ENCODE data around the gene SSUH2.
A peak's percentile ranks its signal among the peaks of the same experiment; 100 is the strongest.

SSUH2 gene

GRCh38 chr3:8639659-8640000 is 5.0 kb downstream of the SSUH2 start:
- no peak for DNase-seq

GRCh38 chr3:8638994-8639658 is 5.5 kb downstream of the SSUH2 start:
- DNase-seq = no peak

DNA sequence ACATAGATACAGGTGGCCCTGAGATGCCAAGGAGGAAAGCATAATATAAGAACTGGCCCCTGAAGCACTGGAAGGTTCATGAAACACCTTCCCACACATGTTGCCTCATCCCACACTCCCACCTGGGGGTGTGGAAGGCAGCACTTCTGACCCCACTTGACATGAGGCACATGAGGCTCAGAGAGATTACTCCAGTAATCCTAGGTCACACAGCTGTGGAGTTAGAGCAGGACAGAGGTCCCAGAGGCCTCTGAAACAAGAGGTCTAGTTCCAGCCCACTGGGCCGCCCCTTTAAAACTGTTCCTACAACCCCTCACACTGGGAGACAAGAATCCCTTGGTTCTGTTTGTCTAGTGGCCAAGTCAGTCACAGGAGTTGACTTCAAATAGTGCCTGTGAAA is 7.2 kb downstream of the SSUH2 start:
- DNase-seq = no peak

DNA sequence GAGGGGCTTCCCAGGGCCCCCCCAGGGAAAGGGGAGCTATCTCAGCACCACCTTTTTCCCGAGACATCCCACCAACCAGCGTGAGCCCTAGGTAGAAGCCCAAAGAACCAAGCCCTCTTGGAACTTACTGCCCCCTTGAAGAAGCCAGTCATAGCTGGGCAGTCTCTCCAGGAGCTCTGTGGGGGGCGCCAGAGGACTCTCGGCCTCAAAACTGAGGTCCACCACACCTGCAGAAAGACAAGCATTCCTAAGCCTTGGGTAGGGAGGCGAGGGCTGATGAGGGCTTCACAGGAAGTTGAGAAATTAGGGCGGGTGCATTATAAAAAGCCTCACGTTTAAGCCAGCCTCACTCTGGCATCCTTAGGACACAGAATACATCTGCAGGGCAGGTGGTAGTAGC is 9.0 kb downstream of the SSUH2 start:
- DNase-seq = no peak

- DNase-seq = no peak
Measured at GRCh38 chr3:8635125-8635524, 9.5 kb downstream of the SSUH2 start.

DNA sequence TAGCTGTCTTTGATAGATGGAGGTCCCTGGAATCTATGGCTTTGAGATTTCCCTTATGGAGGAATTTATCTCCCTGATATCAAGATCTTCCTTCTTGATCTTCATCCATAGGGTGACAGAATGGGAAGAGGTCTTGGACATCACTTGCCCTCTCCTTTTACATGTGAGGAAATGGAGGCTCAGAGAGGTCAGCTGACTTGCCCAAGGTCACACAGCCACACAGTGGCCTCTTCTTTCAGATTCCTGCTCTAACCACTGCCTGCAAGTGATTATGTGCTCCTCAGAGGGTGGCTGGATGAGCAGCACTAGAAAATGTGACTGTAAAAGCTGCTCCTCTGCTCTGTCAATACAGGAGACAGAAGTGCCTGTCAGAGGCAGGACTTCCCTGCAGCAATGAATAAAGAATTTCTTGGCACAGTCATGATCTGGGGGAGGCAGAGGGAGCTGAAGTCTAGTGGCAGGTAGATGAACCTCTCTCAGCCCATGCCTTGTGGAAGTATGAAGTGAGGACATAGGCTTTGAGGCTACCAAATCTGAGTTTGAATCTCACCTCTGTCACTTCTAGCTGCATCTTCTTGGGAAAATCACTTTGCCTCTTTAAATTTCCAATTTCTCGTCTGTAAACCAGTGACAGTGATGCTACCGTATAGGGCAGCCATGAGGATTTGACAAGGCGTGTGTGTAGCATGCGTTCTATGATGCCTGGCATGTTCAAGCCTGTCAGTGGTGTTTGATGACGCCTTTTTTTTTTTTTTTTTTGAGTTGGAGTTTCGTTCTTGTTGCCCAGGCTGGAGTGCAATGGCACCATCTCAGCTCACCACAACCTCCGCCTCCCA is 12.0 kb downstream of the SSUH2 start:
- DNase-seq = no peak

- no peak for DNase-seq
Measured at GRCh38 chr3:8631661-8632060, 12.9 kb downstream of the SSUH2 start.

DNA sequence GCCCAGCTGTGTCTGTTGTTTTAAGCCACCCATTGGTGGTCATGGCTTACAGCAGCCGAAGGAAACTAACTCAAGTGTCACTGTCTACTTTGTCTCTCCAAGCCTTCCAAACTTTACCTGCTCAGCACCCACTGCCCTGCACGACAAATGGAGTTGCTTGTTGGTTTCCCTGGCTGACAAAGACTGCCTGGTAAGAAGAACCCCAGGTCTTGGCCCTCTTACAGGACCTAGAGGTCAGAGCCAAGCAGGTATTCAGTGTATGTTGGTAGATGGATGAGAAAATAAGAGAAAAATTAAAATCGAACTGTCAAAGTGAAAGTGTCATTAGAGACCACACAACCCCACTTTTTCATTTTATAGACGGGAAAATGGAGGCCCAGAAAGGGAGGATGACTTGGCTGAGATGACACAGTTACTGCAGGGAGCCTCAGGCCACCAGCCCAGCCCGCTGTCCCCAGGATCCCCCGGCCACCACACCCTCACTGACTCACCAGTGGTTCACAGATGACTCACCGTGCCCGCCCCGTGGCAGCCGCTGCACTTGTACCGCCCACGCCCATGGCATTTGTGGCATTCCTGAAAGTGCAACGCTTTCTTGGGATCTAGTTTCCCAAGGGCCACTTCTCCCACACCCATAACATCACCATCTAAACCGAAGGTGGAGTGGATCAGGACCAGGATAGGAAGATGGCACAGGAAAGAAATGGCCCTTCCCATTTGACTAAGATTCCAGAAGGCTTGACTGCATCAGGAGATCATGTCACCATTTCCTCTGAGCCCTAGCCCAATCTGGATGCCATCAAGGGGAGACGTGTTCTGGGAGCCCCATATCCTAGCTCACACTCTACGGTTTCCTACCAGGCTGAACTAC is 15.2 kb downstream of the SSUH2 start:
- DNase-seq = peak; percentile 79 to 89 (median 83)

- DNase-seq = no peak
Measured at GRCh38 chr3:8627949-8628348, 16.6 kb downstream of the SSUH2 start.

DNA sequence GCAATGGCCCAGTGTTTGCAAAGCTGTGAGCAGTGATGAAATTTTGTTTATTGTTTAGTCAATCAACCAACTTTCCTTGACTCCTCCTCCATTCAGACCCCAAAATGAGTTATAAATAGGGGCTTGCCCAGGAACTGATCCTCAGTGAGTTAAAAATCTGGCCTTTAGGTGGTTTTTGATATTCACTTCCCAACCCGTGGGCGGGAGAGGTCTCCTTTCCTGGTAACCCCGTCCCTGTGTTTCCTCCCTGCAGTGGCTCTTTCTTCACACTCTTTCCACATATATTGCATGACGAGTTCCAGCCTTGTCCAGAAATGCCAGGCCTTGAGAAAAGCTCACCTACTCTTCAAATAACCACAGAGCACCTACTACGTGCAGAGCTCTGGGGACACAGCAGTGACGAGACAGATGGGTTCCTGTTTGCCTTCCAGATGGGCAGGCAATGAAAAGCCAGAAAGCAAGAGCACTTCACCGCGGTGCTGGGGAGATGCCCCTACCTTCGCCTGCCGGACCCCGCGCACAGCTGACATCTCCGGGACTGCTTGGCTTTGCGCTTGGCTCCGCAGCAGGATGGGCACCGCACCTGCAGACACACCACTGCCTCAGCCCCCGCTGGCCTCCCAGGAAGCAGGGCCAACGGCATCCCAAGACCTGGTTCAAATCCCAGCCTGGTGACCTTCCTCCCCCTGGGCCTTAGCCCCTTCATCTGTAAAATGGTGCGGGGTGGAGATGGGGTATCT is 17.2 kb downstream of the SSUH2 start:
- peak; percentile 18 to 46 (median 38) for DNase-seq

DNA sequence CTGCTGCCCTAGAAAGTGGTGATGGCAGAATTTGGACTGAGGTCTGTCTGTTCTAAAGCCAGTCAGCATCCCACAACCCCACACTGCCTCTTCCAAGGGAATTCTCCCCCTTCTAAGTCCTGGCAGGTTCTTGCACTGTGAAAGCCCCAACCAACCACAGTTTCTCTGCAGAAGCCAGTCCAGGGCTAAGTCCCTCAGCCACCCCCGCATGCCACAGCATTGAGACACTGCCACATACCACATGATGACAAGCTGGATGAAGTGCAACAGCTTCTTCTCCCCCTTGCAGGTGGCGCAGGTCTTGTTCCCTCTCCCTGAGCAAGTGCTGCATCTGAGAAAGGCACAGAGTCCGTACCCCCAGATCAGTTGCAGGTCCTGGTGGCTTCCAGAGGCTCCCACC is 18.6 kb downstream of the SSUH2 start:
- DNase-seq = no peak

DNA sequence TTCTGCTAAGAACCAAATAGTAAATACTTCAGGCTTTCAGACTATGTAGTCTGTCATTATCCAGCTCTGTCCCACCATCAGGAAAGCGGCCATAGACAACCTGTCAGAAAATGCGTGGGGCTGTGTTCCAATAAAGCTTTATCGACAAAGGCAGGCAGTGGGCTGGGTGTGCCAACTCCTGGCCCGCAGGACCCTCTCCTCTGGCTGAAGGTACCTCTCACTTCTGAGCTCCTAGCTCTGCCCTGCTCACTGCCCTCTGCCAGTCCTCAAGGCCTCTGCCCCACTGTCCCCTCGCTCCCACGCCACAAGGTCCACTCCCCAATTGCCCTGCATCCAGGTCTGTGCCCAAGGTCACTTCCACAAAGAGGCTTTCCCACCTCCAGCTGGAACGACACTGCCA is 20.0 kb downstream of the SSUH2 start:
- no peak for DNase-seq

GRCh38 chr3:8623741-8624140 is 20.9 kb downstream of the SSUH2 start:
- no peak for DNase-seq

GRCh38 chr3:8622873-8623691 is 21.5 kb downstream of the SSUH2 start:
- peak; percentile 56 to 78 (median 71) for DNase-seq

DNA sequence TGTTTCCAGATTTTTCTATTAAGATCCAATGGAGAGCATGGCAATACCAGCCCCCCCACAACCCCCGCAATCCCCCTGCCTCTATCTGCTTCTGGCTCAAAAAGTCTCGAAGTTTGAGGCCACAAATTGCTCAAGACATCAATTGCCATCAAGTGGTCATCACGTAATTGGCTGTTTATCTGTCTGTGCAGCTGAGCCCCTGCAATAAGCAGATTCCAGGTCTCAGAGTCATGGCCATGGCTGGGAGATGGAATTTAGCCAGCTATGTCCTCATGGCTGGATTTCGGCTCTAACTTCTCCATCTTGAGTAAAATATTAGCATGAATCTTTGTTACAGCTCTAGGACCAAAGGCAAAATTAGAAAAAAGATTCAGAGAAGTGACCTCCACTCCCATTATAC is 22.7 kb downstream of the SSUH2 start:
- DNase-seq = no peak

GRCh38 chr3:8621141-8621540 is 23.5 kb downstream of the SSUH2 start:
- no peak for DNase-seq

- no peak for DNase-seq
Measured at GRCh38 chr3:8619548-8619947, 25.1 kb downstream of the SSUH2 start.

GRCh38 chr3:8618950-8619349 is 25.6 kb downstream of the SSUH2 start:
- no peak for DNase-seq

DNA sequence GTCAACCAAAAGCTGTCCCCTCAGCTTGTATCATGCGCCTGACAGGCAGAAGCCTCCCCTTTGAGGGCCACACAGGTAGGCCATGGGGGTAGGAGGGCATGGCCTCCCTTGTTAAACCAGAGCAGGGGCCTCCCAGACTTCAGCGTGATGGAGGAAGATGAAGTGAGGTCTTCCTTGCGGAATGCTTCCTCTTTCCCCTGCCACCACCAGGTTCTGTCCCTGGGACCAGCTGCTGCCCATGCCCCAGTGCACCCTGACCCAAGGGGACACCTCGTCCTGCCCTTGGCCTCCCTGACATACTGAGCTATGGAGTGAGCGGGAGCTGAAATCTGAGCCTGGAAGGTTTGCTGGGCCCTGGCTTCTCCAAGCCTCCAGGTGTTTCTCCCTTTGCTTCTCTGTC is 26.7 kb downstream of the SSUH2 start:
- DNase-seq = no peak

GRCh38 chr3:8610951-8611350 is 33.6 kb downstream of the SSUH2 start:
- no peak for DNase-seq

DNA sequence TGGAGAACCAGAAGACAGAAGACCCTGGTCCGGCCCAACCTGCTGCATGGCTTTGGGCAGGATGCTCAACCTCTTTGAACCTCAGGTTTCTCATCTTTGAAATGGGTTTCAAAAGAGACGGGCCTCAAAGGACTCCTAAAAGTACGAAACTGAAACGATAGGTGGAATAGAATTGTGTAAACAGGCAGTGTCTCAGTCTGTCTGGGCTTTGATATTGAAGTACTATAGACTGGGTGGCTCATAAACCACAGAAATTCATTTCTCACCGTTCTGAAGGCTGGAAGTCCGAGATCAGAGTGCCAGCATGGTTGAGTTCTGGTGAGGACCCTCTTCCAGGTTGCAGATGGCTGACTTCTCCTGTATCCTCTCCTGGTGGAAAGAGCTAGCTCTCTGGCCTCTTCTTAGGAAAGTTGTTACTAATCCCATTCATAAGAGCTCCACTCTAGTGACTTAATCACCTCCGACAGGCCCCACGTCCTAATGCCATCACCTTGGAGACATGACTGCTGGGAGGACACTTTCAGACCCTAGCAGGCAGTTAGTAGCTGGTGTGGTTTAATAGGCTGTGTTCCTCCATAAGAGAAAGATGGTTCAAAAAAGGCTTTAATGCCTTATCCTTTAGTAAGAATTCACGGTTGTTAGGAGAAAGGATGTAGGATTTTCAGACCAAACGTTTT is 35.7 kb downstream of the SSUH2 start:
- DNase-seq = no peak
